OCI-LY7 (cell line): Measurements from ENCODE around the gene RPH3AL. TPM values are rescaled to one million over a fixed set of nuclear protein-coding genes. Genes with fewer than 3 reads are reported as not detected.

Source experiments
- BruUV-seq: library from RNA; stranded (reverse); fragments of 400-500 nt; replicated peaks from 2 replicates; lab custom pipeline; 2021; lab: Mats Ljungman, UMichigan
- CTCF ChIA-PET: fragments of 300-600 bp; sonication (Branson Sonifier 250); formaldehyde crosslinking; loops from one replicate; lab custom pipeline; 2022; ENCODE audit warnings: antibody characterized with exemption; ENCODE audit not compliant: unreplicated experiment; lab: Charles Lee
- POLR2A ChIA-PET: fragments of 300-600 bp; sonication (Branson Sonifier 250); formaldehyde crosslinking; loops from one replicate; lab custom pipeline; 2022; ENCODE audit warnings: antibody characterized with exemption; lab: Charles Lee
- DNase-seq: peaks from one replicate; pipeline ENCODE4 v3.0.0-alpha.2; 2015; ENCODE audit warnings: low spot score
- H2AFZ ChIP-seq: fragments of 200-600 bp; sonication (generic), shearing (Covaris generic); 2 replicates; pipeline ENCODE4 v1.6.1; 2014; ENCODE audit warnings: mild to moderate bottlenecking, antibody characterized with exemption, low read length, moderate library complexity
- H3K27ac ChIP-seq: fragments of 200-600 bp; sonication (generic); 2 replicates; pipeline ENCODE4 v1.5.1; 2014; ENCODE audit warnings: mixed run types, low read depth, mild to moderate bottlenecking, moderate library complexity, low read length, inconsistent platforms; ENCODE audit not compliant: poor library complexity, severe bottlenecking
- H3K36me3 ChIP-seq: fragments of 200-600 bp; sonication (generic); 2 replicates; pipeline ENCODE4 v1.6.1; 2014; ENCODE audit warnings: mild to moderate bottlenecking, antibody characterized with exemption, low read length, moderate library complexity, mixed read lengths; ENCODE audit not compliant: insufficient read depth
- H3K4me1 ChIP-seq: fragments of 200-600 bp; sonication (generic); 2 replicates; pipeline ENCODE4 v1.5.1; 2014; ENCODE audit warnings: mild to moderate bottlenecking, low read length; ENCODE audit not compliant: insufficient read depth, poor library complexity, severe bottlenecking
- H3K4me2 ChIP-seq: fragments of 200-600 bp; sonication (generic); 2 replicates; pipeline ENCODE4 v1.6.1; 2014; ENCODE audit warnings: mild to moderate bottlenecking, low read length
- H3K4me3 ChIP-seq: fragments of 200-600 bp; sonication (generic); 2 replicates; pipeline ENCODE4 v1.5.1; 2014; ENCODE audit warnings: mild to moderate bottlenecking, low read depth, low read length; ENCODE audit not compliant: poor library complexity, severe bottlenecking
- H3K79me2 ChIP-seq: fragments of 200-600 bp; sonication (generic); 2 replicates; pipeline ENCODE4 v1.6.1; 2016; ENCODE audit warnings: low read depth, mild to moderate bottlenecking, low read length, moderate library complexity, mixed read lengths; ENCODE audit not compliant: insufficient read depth
- H3K9me2 ChIP-seq: fragments of 200-600 bp; sonication (generic); 2 replicates; pipeline ENCODE4 v1.6.1; 2016; ENCODE audit warnings: mild to moderate bottlenecking, low read length, mixed read lengths; ENCODE audit not compliant: insufficient read depth
- H3K9me3 ChIP-seq: fragments of 200-600 bp; sonication (generic); 2 replicates; pipeline ENCODE4 v1.6.1; 2014; ENCODE audit warnings: mild to moderate bottlenecking, mixed run types, low read length, mixed read lengths
- H4K20me1 ChIP-seq: fragments of 200-600 bp; sonication (generic); 2 replicates; pipeline ENCODE4 v1.6.1; 2014; ENCODE audit warnings: mild to moderate bottlenecking, antibody characterized with exemption, low read length, moderate library complexity, mixed read lengths; ENCODE audit not compliant: insufficient read depth
- CTCF ChIP-seq: fragments of 200-600 bp; sonication (generic); conservative IDR thresholded peaks from 2 replicates; pipeline ENCODE4 v1.5.1; 2014; ENCODE audit warnings: mild to moderate bottlenecking, antibody characterized with exemption, low read length, moderate library complexity, mixed read lengths
- EZH2phosphoT487 ChIP-seq: fragments of 200-600 bp; sonication (generic); IDR thresholded peaks from 2 replicates; pipeline ENCODE4 v1.6.1; 2018; ENCODE audit warnings: low read depth, borderline replicate concordance, mild to moderate bottlenecking, mixed run types, antibody characterized with exemption, low read length, moderate library complexity, mixed read lengths
- intact Hi-C: fragments of 100-400 bp; cut with micrococcal nuclease; formaldehyde crosslinking; loops from one replicate; pipeline ENCODE4 v1.10.0; 2022; ENCODE audit not compliant: unreplicated experiment
- total RNA-seq, 2 experiments: library from RNA; depleted of rRNA in 1 of 2; stranded (reverse); fragments of >200 nt in 1 of 2; shearing (Covaris generic) in 1 of 2; gene quantifications; 2 replicates each; pipeline ENCODE4 v1.2.3, GENCODE V29; 2014 to 2022

RPH3AL gene
- total RNA-seq, 2 experiments from 2014 or later, result 1.0 to 2.2 TPM

GRCh38 chr17:266219-266618, 86.4 kb downstream of the RPH3AL start:
- DNase-seq, result no peak
- H3K4me3 ChIP-seq, result no peak overlapping the region
- BruUV-seq, result no TSS peak
- no peaks in the 10 kb centered on the region for H3K36me3 ChIP-seq
- ChIA-PET POLR2A (no interaction called here), CTCF (no interaction called here)
- H3K4me2 ChIP-seq, result no peak overlapping the region
- no peak overlapping the region for H3K27ac ChIP-seq
- no peaks in the 10 kb centered on the region for H4K20me1 ChIP-seq
- no peaks in the 10 kb centered on the region for H3K9me3 ChIP-seq
- no peaks in the 10 kb centered on the region for H3K4me1 ChIP-seq
- intact Hi-C loops, result no loop called here
- H3K79me2 ChIP-seq, result no peaks in the 10 kb centered on the region
- TF ChIP-seq CTCF, result no peak
- no peak for TF ChIP-seq EZH2phosphoT487
- H2AFZ ChIP-seq, result no peak overlapping the region
- no peaks in the 10 kb centered on the region for H3K9me2 ChIP-seq

GRCh38 chr17:265718-266117, 86.9 kb downstream of the RPH3AL start:
- H3K4me2 ChIP-seq, result no peak overlapping the region
- CTCF ChIA-PET, result no interaction called here

More at GRCh38 chr17:265718-266117, 86.9 kb downstream of the RPH3AL start:
- H3K9me2 ChIP-seq, result no peaks in the 10 kb centered on the region
- H3K27ac ChIP-seq, result no peak overlapping the region
- no peaks in the 10 kb centered on the region for H3K9me3 ChIP-seq
- DNase-seq, result no peak
- BruUV-seq, result no TSS peak
- H3K4me1 ChIP-seq, result no peaks in the 10 kb centered on the region
- H3K79me2 ChIP-seq, result no peaks in the 10 kb centered on the region
- no peak overlapping the region for H3K4me3 ChIP-seq
- H2AFZ ChIP-seq, result no peak overlapping the region
- TF ChIP-seq EZH2phosphoT487 (no peak), CTCF (no peak)
- H3K36me3 ChIP-seq, result no peaks in the 10 kb centered on the region
- POLR2A ChIA-PET, result no interaction called here
- H4K20me1 ChIP-seq, result no peaks in the 10 kb centered on the region
- intact Hi-C loops, result no loop called here
